NCI-H345 (cell line): ENCODE results near the gene ZC2HC1C.
A peak's percentile ranks its signal among the peaks of the same experiment; 100 is the strongest.

Experiments
- DNase-seq: peaks from one replicate; lab custom pipeline; 2025; lab: John Stamatoyannopoulos, UW

Gene ZC2HC1C

GRCh38 chr14:75069121-75069810, at the start of gene ZC2HC1C:
ZC2HC1C (plus strand) TSS chr14:75069641; CDS start chr14:75070574, 933 bp downstream.
- peak; percentile 96 for DNase-seq

DNA sequence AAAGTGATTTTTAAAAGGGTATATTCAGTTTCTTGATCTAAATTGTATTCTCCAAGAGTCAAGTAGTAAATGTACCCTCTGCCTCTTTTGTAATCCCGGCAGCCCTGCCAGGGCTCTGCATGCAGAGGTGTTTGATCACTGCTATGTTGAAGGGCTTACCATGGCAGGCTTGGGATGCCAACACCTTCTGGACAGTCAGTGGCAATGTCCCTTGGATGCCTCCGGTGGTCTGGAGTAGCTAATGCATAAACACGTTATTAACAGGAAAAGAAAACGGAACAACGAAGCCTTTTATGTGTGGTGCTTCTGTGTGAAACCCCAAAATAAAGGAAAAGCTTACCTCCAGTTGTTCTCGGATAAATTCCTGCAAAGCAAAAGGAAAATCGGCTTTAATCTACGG, 46.8 kb upstream of the ZC2HC1C start:
- DNase-seq = peak; percentile 8

DNA sequence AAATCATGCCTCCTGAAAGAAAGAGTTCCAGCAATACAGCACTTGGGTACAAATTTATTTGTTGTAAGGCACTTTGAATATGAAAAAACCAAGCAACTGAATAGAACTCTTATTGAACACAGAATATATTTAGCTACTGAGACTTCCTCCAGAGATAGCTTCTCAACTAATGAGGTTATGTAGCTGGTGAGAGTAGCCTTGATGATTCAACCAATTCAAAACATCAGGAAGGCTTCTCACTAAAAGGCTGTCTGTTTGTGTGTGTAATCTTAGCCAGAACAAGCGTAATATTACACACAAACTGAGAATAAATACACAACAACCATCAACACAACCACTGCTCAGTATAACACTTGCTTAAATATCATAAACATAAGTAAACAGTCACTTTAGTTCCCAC, 46.3 kb upstream of the ZC2HC1C start:
- DNase-seq = no peak

DNA sequence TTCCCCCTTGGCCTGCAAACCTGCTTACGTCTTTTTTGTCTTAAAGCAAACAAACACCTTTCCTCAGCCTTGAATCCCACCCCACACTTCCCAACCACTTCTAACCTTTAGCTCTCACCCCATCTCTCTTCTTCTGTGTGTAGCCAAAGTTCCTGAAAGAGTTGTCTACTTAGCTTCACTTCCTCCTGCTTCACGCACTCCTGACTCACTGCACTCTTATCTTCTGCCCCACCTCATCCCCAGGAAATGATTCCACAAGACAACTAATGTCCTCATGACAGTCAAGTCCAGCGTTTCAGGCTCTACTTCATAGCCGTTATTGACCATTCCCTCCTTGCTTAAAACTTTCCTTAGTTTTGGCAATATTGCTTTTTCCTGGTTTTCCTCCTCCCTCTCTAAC, 44.4 kb upstream of the ZC2HC1C start:
- DNase-seq = no peak

DNA sequence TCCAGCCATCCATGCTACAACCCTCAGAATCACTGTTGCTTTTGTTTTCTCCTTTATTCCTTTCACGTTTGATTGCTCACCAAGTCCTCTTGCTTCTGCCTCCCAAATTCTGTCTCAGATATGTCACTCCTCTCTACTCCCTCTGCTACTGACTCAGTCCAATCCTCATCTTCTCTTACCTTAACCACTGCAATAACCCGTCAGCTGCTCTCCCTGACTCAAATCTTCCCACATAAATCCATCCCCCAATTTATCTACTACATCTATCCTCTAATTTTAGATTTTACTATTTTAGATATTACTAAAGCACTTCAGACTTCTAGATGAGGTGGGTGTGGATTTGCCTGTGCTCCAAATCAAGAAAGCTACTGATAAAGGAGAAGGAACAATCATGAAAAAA, 43.6 kb upstream of the ZC2HC1C start:
- no peak for DNase-seq

- no peak for DNase-seq
These were observed 39.3 kb upstream of the ZC2HC1C start for GRCh38 chr14:75030147-75030546.

GRCh38 chr14:75032939-75033338, 36.5 kb upstream of the ZC2HC1C start:
- DNase-seq = no peak

- no peak for DNase-seq
These were observed 28.9 kb upstream of the ZC2HC1C start for GRCh38 chr14:75040507-75040906.

GRCh38 chr14:75040959-75041358, 28.5 kb upstream of the ZC2HC1C start:
- no peak for DNase-seq

GRCh38 chr14:75041613-75042012, 27.8 kb upstream of the ZC2HC1C start:
- no peak for DNase-seq

DNA sequence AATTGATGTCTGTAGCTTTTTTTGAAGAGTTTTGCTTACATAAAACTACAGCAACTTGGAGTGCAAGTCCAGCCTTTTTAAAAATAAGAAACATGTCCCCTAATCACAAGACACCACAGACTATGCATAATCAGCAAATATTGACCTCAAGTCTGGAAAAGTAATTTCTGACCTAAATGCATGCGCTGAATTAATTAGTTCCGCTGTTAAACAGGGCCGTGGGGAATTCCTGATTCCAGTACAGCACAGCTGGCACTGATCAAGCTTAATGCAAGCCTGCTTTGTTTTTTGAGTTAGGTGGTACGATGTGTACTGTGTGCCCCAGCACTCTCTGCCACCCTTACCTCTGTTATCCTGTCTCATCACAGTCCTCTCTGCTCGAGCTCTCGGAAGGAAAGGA, 27.4 kb upstream of the ZC2HC1C start:
- no peak for DNase-seq

GRCh38 chr14:75044322-75044721, 25.1 kb upstream of the ZC2HC1C start:
- no peak for DNase-seq

DNA sequence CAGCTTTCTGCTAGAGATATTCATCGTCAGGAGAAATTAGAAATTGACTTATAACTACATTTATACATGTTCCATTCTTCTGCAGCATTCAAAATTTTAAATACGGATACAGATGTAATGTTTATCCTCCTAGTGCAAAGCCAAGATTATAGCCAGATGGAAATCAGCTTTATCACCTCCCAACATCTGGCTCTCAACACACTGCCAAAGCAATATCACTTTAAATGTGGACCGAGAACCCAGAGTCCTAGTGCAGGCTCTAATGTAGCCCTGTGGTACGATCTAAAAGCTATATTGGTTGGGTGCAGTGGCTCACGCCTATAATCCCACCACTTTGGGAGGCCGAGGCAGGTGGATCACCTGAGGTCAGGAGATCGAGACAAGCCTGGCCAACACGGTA, 24.7 kb upstream of the ZC2HC1C start:
- DNase-seq = no peak

- DNase-seq = no peak
These were observed 23.2 kb upstream of the ZC2HC1C start for GRCh38 chr14:75046275-75046674.

GRCh38 chr14:75046899-75047298, 22.5 kb upstream of the ZC2HC1C start:
- no peak for DNase-seq

GRCh38 chr14:75047506-75047905, 21.9 kb upstream of the ZC2HC1C start:
- DNase-seq = no peak

DNA sequence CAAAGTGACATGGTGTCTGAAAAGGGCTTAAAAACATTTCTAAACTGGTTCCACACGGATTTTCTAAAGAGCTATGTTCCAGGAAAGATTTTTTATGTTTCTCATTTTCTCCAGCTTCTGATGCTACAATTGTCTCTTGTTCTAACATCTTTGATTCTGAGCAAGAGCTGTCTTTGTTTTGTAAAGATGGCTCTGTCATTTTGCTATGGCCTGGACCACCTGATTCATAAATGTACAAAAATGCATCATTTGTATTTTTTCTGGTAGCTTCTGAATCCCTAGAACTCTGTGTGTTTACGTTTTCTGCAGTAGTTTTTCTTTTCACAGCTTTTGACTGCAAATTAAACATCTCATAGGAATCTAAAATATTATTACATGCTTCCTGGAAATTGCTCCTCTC, 21.3 kb upstream of the ZC2HC1C start:
- no peak for DNase-seq

- no peak for DNase-seq
These were observed 20.3 kb upstream of the ZC2HC1C start for GRCh38 chr14:75049136-75049535.

- DNase-seq = no peak
These were observed 19.7 kb upstream of the ZC2HC1C start for GRCh38 chr14:75049731-75050201.

DNA sequence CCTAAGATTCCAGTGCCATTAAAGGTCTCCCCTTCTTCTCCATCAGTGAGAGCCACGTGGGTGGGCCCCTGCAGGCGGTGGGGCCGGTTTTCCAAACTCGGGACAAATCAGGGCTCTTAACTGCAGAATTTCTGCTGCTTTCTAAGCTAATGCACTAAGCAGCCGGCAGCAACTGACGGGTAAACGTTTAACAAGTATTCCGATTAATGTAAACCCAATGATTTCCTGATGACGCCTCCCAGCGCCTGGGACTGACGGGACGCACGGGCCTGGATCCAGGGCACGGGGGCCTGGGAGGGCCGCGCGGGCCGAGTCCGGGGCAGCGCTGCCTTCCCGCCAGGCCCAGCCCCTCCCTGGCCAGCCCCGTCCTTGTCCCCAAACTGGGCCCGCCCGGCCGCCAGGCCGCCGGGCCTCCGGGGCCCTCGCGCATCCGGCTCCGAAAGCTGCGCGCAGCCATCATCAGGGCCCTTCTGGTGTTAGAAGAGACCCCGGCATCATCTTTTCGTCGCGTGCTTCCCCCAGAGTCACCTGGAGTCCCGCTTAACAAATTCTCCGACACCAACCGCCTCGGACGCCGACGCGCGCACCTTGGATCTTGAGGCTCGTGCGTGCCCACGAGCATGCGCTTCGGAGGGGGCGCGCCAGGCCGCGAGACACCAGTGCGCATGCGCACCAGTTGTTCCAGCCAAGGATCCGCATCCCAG, 18.4 kb upstream of the ZC2HC1C start, which contains the start of gene MLH3:
MLH3 (minus strand) TSS at position 616 of the 704 bp plus-strand sequence. CDS start 1,812 bp downstream, outside the sequence.
- peak; percentile 90 for DNase-seq

DNA sequence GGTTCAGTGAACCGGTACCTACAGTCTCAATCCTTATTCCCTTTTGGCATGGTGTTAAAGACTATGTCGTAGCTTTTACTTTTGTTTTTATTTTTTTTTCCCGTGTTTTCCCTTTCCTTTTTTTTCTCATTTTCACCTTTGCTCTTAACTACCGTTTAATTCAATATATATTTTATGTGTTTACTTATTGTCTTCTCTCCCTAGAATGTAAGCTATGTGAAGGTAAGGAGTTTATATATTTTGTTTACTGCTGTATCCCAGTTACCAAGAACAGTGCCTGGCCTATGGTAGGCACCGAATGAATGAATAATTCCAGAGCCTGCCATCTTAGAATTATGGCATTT, 17.9 kb upstream of the ZC2HC1C start:
- no peak for DNase-seq

DNA sequence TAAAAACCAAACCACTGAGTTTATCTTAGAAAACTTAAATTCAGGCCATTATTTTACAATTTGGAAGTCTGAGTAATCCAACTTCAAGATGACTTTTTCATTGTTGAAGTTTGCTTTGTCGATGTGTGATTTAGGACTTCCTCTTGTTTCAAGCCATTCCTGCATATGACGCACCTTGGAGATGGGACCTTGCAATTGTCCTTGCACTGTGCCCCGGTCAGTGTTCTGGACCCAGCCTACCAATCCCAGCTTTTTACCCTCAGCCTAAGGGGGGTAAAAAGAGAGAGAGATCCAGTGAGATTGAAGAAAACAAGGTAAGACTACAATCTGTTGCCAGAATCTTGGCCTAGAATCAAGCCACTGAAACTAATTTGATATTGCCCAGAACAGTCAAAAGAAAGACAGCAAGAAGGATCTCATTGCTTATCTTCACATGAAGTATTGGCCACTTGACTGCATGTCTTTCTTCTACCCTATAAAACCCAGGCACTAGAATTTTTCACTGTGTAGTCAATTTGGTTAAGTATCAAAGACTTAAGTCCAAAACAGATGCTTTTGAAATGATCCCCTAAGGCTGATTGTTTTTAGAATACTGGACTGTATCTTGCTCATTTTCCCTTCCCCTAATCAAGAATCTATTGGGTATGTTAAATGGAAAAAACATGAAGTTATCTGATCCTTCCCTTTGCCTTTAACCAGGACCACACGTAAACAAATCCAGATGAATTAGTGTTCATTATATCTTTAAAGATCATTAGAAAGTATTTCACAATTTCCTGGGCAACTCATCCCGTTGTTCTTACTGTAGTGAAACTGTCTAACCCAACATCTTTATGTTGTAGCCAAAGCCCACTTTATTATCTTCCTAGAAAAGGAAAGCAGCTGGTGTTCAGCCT, 15.8 kb upstream of the ZC2HC1C start:
- DNase-seq = no peak

GRCh38 chr14:75054421-75054820, 15.0 kb upstream of the ZC2HC1C start:
- no peak for DNase-seq
